Gastrocnemius medialis (tissue), 4 donors: Measurements from ENCODE around the gene LATS2.

Source experiments
- CTCF ChIP-seq, 5 experiments: fragments of 450-650 bp in 3 of 5; fragments of 200-600 bp in 2 of 5; sonication (generic) in 2 of 5; IDR thresholded peaks in 4 of 5; conservative IDR thresholded peaks in 1 of 5; 1 replicate in 4 of 5; 2 replicates in 1 of 5; pipeline ENCODE4 v1.5.1; 2016 to 2019; ENCODE audit warnings: antibody characterized with exemption in 5 of 5, mild to moderate bottlenecking in 3 of 5, moderate library complexity in 3 of 5
- POLR2A ChIP-seq, 2 donors: fragments of 450-650 bp; IDR thresholded peaks; one replicate each; pipeline ENCODE4 v1.6.1; 2017; ENCODE audit warnings: antibody characterized with exemption in 2 of 2, mild to moderate bottlenecking in 2 of 2, moderate library complexity in 2 of 2

- no peak for TF ChIP-seq CTCF (IDR thresholded peaks at IDR 0.05 in 4 of 5, conservative IDR thresholded peaks at IDR 0.05 in 1 of 5)
- no peak for TF ChIP-seq POLR2A (IDR thresholded peaks at IDR 0.05)
These were observed 105.9 kb downstream of the LATS2 start for GRCh38 chr13:20955496-20955895.
